A673 (cell line): ENCODE data around the gene CDK14. TPM values are rescaled to one million over a fixed set of nuclear protein-coding genes. Genes with fewer than 3 reads are reported as not detected.

Experiments used
- BruUV-seq: library from RNA; stranded (reverse); fragments of 400-500 nt; replicated peaks from 2 replicates; lab custom pipeline; 2021; lab: Mats Ljungman, UMichigan
- CTCF ChIA-PET: fragments of 300-600 bp; sonication (Branson Sonifier 250); formaldehyde crosslinking; loops from one replicate; lab custom pipeline; 2022; ENCODE audit warnings: antibody characterized with exemption; lab: Charles Lee
- POLR2A ChIA-PET: fragments of 300-600 bp; sonication (Branson Sonifier 250); formaldehyde crosslinking; loops from one replicate; lab custom pipeline; 2022; ENCODE audit warnings: antibody characterized with exemption; ENCODE audit not compliant: low non-redundant PET; lab: Charles Lee
- DNase-seq: peaks from one replicate; pipeline ENCODE4 v3.0.0-alpha.2; 2015; ENCODE audit warnings: low spot score
- H3K27ac ChIP-seq: fragments of 200-600 bp; sonication (generic); 2 replicates; pipeline ENCODE4 v1.5.1; 2016; ENCODE audit warnings: mixed run types, low read depth, mild to moderate bottlenecking, mixed read lengths, antibody characterized with exemption, low read length; ENCODE audit not compliant: poor library complexity, severe bottlenecking
- H3K27me3 ChIP-seq: fragments of 200-600 bp; sonication (generic); replicated peaks from 2 replicates; pipeline ENCODE4 v1.6.1; 2017; ENCODE audit warnings: mixed run types, low read depth, mild to moderate bottlenecking, mixed read lengths, antibody characterized with exemption, low read length; ENCODE audit not compliant: insufficient read depth, poor library complexity
- H3K36me3 ChIP-seq: fragments of 200-600 bp; sonication (generic); 2 replicates; pipeline ENCODE4 v1.6.1; 2016; ENCODE audit warnings: mixed run types, mild to moderate bottlenecking, mixed read lengths, antibody characterized with exemption, low read length; ENCODE audit not compliant: insufficient read depth, poor library complexity, severe bottlenecking
- H3K4me1 ChIP-seq: fragments of 200-600 bp; sonication (generic); 2 replicates; pipeline ENCODE4 v1.6.1; 2017; ENCODE audit warnings: mixed run types, mild to moderate bottlenecking, mixed read lengths, antibody characterized with exemption, low read length; ENCODE audit not compliant: insufficient read depth, poor library complexity, severe bottlenecking
- H3K4me3 ChIP-seq: fragments of 200-600 bp; sonication (generic); 2 replicates; pipeline ENCODE4 v1.5.1; 2016; ENCODE audit warnings: low read depth, mixed run types, mild to moderate bottlenecking, mixed read lengths, low read length; ENCODE audit not compliant: poor library complexity, severe bottlenecking
- H3K9me3 ChIP-seq: fragments of 200-600 bp; sonication (generic); 2 replicates; pipeline ENCODE4 v1.6.1; 2016; ENCODE audit warnings: mixed run types, low read depth, mild to moderate bottlenecking, mixed read lengths, antibody characterized with exemption, low read length; ENCODE audit not compliant: poor library complexity, severe bottlenecking
- CTCF ChIP-seq: fragments of 300-800, 200-600 bp; sonication (generic); conservative IDR thresholded peaks from 2 replicates; pipeline ENCODE4 v1.5.1; 2017; ENCODE audit warnings: low read depth, mild to moderate bottlenecking, antibody characterized with exemption, low read length, moderate library complexity, mixed read lengths
- EZH2 ChIP-seq: fragments of 200-600 bp; sonication (generic); IDR thresholded peaks from 2 replicates; pipeline ENCODE4 v1.6.1; 2017; ENCODE audit warnings: borderline replicate concordance, low read depth, mild to moderate bottlenecking, mixed read lengths, antibody characterized with exemption, low read length; ENCODE audit not compliant: poor library complexity, severe bottlenecking
- intact Hi-C: fragments of 100-400 bp; cut with micrococcal nuclease; formaldehyde crosslinking; loops from one replicate; pipeline ENCODE4 v1.10.0; 2022; ENCODE audit not compliant: unreplicated experiment
- total RNA-seq: library from RNA; stranded (reverse); gene quantifications from 2 replicates; pipeline ENCODE4 v1.2.3, GENCODE V29; 2021

CDK14 gene
- total RNA-seq, 1 experiment from 2014 or later = 128 TPM

- ChIA-PET POLR2A (no interaction called here), CTCF (interaction anchor here (1.9 to 2.1 kb wide), 2 partner anchors 170 to 409 kb away, joined by 6 read pairs; no protein-coding TSS in a partner anchor)
- Histone ChIP-seq H3K4me3 (no peak overlapping the region), H3K27ac (peak overlapping the region; percentile 97), H3K36me3 (no peaks in the 10 kb centered on the region), H3K9me3 (no peaks in the 10 kb centered on the region), H3K27me3 (no peaks in the 10 kb centered on the region), H3K4me1 (peaks cover 91% of the 10 kb centered on the region)
- no peak for DNase-seq
- no TSS peak for BruUV-seq
- intact Hi-C loops = loop anchor here (5.0 to 10.0 kb wide), 4 partner anchors 73 to 470 kb away; partner anchors contain the start of gene STEAP1
- no peak for TF ChIP-seq EZH2
- no peak for TF ChIP-seq CTCF
Observed at GRCh38 chr7:90625051-90625450, 28.9 kb downstream of the CDK14 start.

GRCh38 chr7:90625562-90625961 lies 29.4 kb downstream of the CDK14 start:
- no peak overlapping the region for H3K4me3 ChIP-seq
- no peaks in the 10 kb centered on the region for H3K27me3 ChIP-seq
- ChIA-PET CTCF (interaction anchor here (1.9 to 2.1 kb wide), 2 partner anchors 170 to 409 kb away, joined by 6 read pairs; no protein-coding TSS in a partner anchor), POLR2A (no interaction called here)
- no TSS peak for BruUV-seq
- no peaks in the 10 kb centered on the region for H3K36me3 ChIP-seq
- peaks cover 86% of the 10 kb centered on the region for H3K4me1 ChIP-seq
- peak overlapping the region; percentile 97 for H3K27ac ChIP-seq
- TF ChIP-seq CTCF (no peak), EZH2 (no peak)
- intact Hi-C loops = loop anchor here (5.0 to 10.0 kb wide), 4 partner anchors 73 to 471 kb away; partner anchors contain the start of gene STEAP1
- peak; percentile 83 for DNase-seq
- no peaks in the 10 kb centered on the region for H3K9me3 ChIP-seq

- ChIA-PET CTCF (interaction anchor here (2.1 kb wide), 1 partner anchor 171 kb away, joined by 6 read pairs; no protein-coding TSS in a partner anchor), POLR2A (no interaction called here)
- TF ChIP-seq EZH2 (no peak), CTCF (no peak)
- intact Hi-C loops = loop anchor here (5.0 to 10.0 kb wide), 4 partner anchors 74 to 471 kb away; partner anchors contain the start of gene STEAP1
- Histone ChIP-seq H3K36me3 (no peaks in the 10 kb centered on the region), H3K4me3 (no peak overlapping the region), H3K27me3 (no peaks in the 10 kb centered on the region), H3K4me1 (peaks cover 81% of the 10 kb centered on the region), H3K9me3 (no peaks in the 10 kb centered on the region), H3K27ac (peak overlapping the region; percentile 97)
- BruUV-seq = no TSS peak
- no peak for DNase-seq
Observed at GRCh38 chr7:90626013-90626412, 29.9 kb downstream of the CDK14 start.
